ENCODE results near the gene CNTNAP2. TPM values are rescaled to one million over a fixed set of nuclear protein-coding genes. Genes with fewer than 3 reads are reported as not detected.

CNTNAP2 gene
- total RNA-seq, 1 experiment from 2014 or later = 64.5 TPM

DNA sequence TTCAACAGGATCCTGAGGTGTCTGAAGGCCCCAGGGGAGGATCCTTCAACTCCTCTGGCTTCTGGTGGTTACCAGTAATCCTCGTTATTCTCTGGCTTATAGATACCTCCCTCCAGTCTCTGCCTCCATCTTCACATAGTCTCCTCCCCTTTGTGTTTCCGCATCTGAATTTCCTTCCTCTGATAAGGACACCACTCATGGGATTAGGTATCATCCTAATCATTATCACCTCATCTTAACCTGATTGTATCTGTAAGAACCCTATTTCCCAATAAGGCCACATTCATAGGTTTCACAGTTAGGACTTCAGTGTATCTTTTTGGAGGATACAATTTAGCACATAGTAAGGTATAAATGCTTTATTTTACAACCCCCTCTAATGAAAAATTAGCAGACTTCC is 1189.2 kb downstream of the CNTNAP2 start:
- H3K9me3 ChIP-seq (ENCODE audit: control insufficient read depth, low read depth, low read length) = no peaks in the 10 kb centered on the region
- no peak overlapping the region for H3K4me2 ChIP-seq (ENCODE audit: insufficient read depth, insufficient read length, low read length)
- no peaks in the 10 kb centered on the region for H3K27me3 ChIP-seq (ENCODE audit: insufficient read depth, low read length)
- no peak overlapping the region for H2AFZ ChIP-seq (ENCODE audit: low read length)
- no peak overlapping the region for H4K8ac ChIP-seq (replicated peaks; ENCODE audit: insufficient read length, low read depth, low read length)
- H2BK15ac ChIP-seq (ENCODE audit: low read depth, low read length) = no peak overlapping the region
- no peak overlapping the region for H4K5ac ChIP-seq (ENCODE audit: insufficient read length, low read depth, low read length)
- no peak overlapping the region for H3K27ac ChIP-seq (ENCODE audit: insufficient read length, low read depth, low read length)
- no peaks in the 10 kb centered on the region for H4K20me1 ChIP-seq (ENCODE audit: control insufficient read depth, insufficient read depth, insufficient read length)
- no peak overlapping the region for H2BK120ac ChIP-seq (ENCODE audit: low read depth, low read length, poor library complexity, severe bottlenecking)
- Mint-ChIP-seq H3K4me3 (no peak overlapping the region), H3K36me3 (ENCODE audit: insufficient read depth in 1 of 3, low read depth in 3 of 3) (no peaks in the 10 kb centered on the region), H3K9me3 (peaks cover 0 to 2% of the 10 kb centered on the region in 2 experiments; a peak in 1 of 5 replicates), H3K4me1 (no peaks in the 10 kb centered on the region), H3K27ac (no peak overlapping the region), H3K27me3 (ENCODE audit: low read depth) (no peaks in the 10 kb centered on the region)
- no peak overlapping the region for H2BK12ac ChIP-seq (ENCODE audit: insufficient read length, low read depth, low read length)
- no peak for DNase-seq
- no peaks in the 10 kb centered on the region for H3K79me1 ChIP-seq (ENCODE audit: insufficient read depth, low read depth, low read length, poor library complexity, severe bottlenecking)
- no peak overlapping the region for H3K14ac ChIP-seq (ENCODE audit: insufficient read depth, low read length)
- H3K4ac ChIP-seq (ENCODE audit: low read depth, low read length) = no peak overlapping the region
- H2AK5ac ChIP-seq (ENCODE audit: insufficient read length, low read length) = no peak overlapping the region
- no peak overlapping the region for H3K18ac ChIP-seq (ENCODE audit: insufficient read length, low read depth, low read length)
- no peak overlapping the region for H3K23ac ChIP-seq (ENCODE audit: insufficient read length, low read depth, low read length)
- H3K56ac ChIP-seq (ENCODE audit: insufficient read length, low read depth, low read length) = no peak overlapping the region
- H2BK5ac ChIP-seq (ENCODE audit: insufficient read length, low read length) = no peak overlapping the region
- H4K91ac ChIP-seq (ENCODE audit: insufficient read length, low read depth, low read length) = no peak overlapping the region
- TF ChIP-seq, protein P1, sequence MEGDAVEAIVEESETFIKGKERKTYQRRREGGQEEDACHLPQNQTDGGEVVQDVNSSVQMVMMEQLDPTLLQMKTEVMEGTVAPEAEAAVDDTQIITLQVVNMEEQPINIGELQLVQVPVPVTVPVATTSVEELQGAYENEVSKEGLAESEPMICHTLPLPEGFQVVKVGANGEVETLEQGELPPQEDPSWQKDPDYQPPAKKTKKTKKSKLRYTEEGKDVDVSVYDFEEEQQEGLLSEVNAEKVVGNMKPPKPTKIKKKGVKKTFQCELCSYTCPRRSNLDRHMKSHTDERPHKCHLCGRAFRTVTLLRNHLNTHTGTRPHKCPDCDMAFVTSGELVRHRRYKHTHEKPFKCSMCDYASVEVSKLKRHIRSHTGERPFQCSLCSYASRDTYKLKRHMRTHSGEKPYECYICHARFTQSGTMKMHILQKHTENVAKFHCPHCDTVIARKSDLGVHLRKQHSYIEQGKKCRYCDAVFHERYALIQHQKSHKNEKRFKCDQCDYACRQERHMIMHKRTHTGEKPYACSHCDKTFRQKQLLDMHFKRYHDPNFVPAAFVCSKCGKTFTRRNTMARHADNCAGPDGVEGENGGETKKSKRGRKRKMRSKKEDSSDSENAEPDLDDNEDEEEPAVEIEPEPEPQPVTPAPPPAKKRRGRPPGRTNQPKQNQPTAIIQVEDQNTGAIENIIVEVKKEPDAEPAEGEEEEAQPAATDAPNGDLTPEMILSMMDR (conservative IDR thresholded peaks at IDR 0.05) = no peak
- no peaks in the 10 kb centered on the region for H3K79me2 ChIP-seq (ENCODE audit: insufficient read depth, low read length)
- H2BK20ac ChIP-seq (ENCODE audit: low read depth, low read length, poor library complexity, severe bottlenecking) = no peak overlapping the region
- H3T11ph ChIP-seq (ENCODE audit: low read length) = no peak overlapping the region
- WGBS (ENCODE audit: extremely low coverage, insufficient read length, low lambda C conversion rate) = no CpG with 5 or more reads among the region's 2 CpGs
- H3K9ac ChIP-seq (ENCODE audit: extremely low read depth, insufficient read length, low read length) = no peak overlapping the region
- H3K23me2 ChIP-seq (ENCODE audit: insufficient read length, low read depth, low read length, poor library complexity, severe bottlenecking) = no peaks in the 10 kb centered on the region
- no peaks in the 10 kb centered on the region for H3K4me1 ChIP-seq (ENCODE audit: insufficient read depth, low read length)
